ENCODE results near the gene MKX. TPM values are rescaled to one million over a fixed set of nuclear protein-coding genes. Genes with fewer than 3 reads are reported as not detected.

The MKX gene
- total RNA-seq, 5 donors from 2014 or later (not counting 1 experiment from before 2014, with no cell fraction given) = 0.16 TPM; not detected in 4

GRCh38 chr10:27717224-27717623, 28.4 kb downstream of the MKX start:
- Mint-ChIP-seq H3K27me3 (peaks cover 45 to 47% of the 10 kb centered on the region in 2 donors), H3K4me1 (no peaks in the 10 kb centered on the region), H3K9me3 (no peaks in the 10 kb centered on the region), H3K27ac (no peak overlapping the region), H3K4me3 (no peak overlapping the region), H3K36me3 (no peaks in the 10 kb centered on the region)
- no CpG with 5 or more reads among the region's 3 CpGs for WGBS (ENCODE audit: insufficient coverage)
- Histone ChIP-seq H3K27me3 (replicated peaks in 1 of 2; ENCODE audit: control insufficient read depth in 2 of 2, extremely low read depth in 1 of 2, insufficient read depth in 2 of 2, low read length in 1 of 2) (peaks cover 0 to 14% of the 10 kb centered on the region in 2 experiments), H3K4me3 (ENCODE audit: control insufficient read depth in 1 of 2, extremely low read depth in 1 of 2, low read length in 1 of 2) (no peak overlapping the region), H3K36me3 (ENCODE audit: control insufficient read depth in 2 of 2, extremely low read depth in 1 of 2, insufficient read depth in 1 of 2, low read length in 1 of 2) (no peaks in the 10 kb centered on the region), H3K4me1 (ENCODE audit: control insufficient read depth in 1 of 2, extremely low read depth in 1 of 2, insufficient read depth in 2 of 2, low read length in 2 of 2) (no peaks in the 10 kb centered on the region), H3K27ac (ENCODE audit: low read length) (no peak overlapping the region), H3K9me3 (no peaks in the 10 kb centered on the region)
- ChIA-PET CTCF (no interaction called here), POLR2A (no interaction called here)
- DNase-seq = no peak
- no peak for ATAC-seq (replicated peaks in 1 of 4)

- ChIA-PET CTCF (interaction anchor here in 1 of 2 donors (0.5 kb wide), 1 partner anchor 13 kb away, joined by 3 read pairs; no protein-coding TSS in a partner anchor), POLR2A (no interaction called here)
- no CpG with 5 or more reads among the region's 5 CpGs for WGBS (ENCODE audit: insufficient coverage)
- Mint-ChIP-seq H3K9me3 (no peaks in the 10 kb centered on the region), H3K36me3 (no peaks in the 10 kb centered on the region), H3K27ac (no peak overlapping the region), H3K4me1 (no peaks in the 10 kb centered on the region), H3K4me3 (no peak overlapping the region), H3K27me3 (peaks cover 44 to 48% of the 10 kb centered on the region in 2 donors)
- Histone ChIP-seq H3K27me3 (replicated peaks in 1 of 2; ENCODE audit: control insufficient read depth in 2 of 2, extremely low read depth in 1 of 2, insufficient read depth in 2 of 2, low read length in 1 of 2) (peaks cover 0 to 17% of the 10 kb centered on the region in 2 experiments), H3K36me3 (ENCODE audit: control insufficient read depth in 2 of 2, extremely low read depth in 1 of 2, insufficient read depth in 1 of 2, low read length in 1 of 2) (no peaks in the 10 kb centered on the region), H3K9me3 (no peaks in the 10 kb centered on the region), H3K4me3 (ENCODE audit: control insufficient read depth in 1 of 2, extremely low read depth in 1 of 2, low read length in 1 of 2) (no peak overlapping the region), H3K27ac (ENCODE audit: low read length) (no peak overlapping the region), H3K4me1 (ENCODE audit: control insufficient read depth in 1 of 2, extremely low read depth in 1 of 2, insufficient read depth in 2 of 2, low read length in 2 of 2) (no peaks in the 10 kb centered on the region)
- no peak for DNase-seq
- no peak for ATAC-seq (replicated peaks in 1 of 4)
Observed at GRCh38 chr10:27716521-27716920, 29.1 kb downstream of the MKX start.

- ChIA-PET POLR2A (no interaction called here), CTCF (interaction anchor here in 1 of 2 donors (0.5 kb wide), 1 partner anchor 153 kb away, joined by 3 read pairs; no protein-coding TSS in a partner anchor)
- Histone ChIP-seq H3K27ac (ENCODE audit: low read length) (no peak overlapping the region), H3K4me3 (ENCODE audit: control insufficient read depth in 1 of 2, extremely low read depth in 1 of 2, low read length in 1 of 2) (no peak overlapping the region), H3K4me1 (ENCODE audit: control insufficient read depth in 1 of 2, extremely low read depth in 1 of 2, insufficient read depth in 2 of 2, low read length in 2 of 2) (no peaks in the 10 kb centered on the region), H3K27me3 (replicated peaks in 1 of 2; ENCODE audit: control insufficient read depth in 2 of 2, extremely low read depth in 1 of 2, insufficient read depth in 2 of 2, low read length in 1 of 2) (peaks cover 0 to 19% of the 10 kb centered on the region in 2 experiments), H3K9me3 (no peaks in the 10 kb centered on the region), H3K36me3 (ENCODE audit: control insufficient read depth in 2 of 2, extremely low read depth in 1 of 2, insufficient read depth in 1 of 2, low read length in 1 of 2) (no peaks in the 10 kb centered on the region)
- no peak for DNase-seq
- H3K27me3 Mint-ChIP-seq = peaks cover 37 to 41% of the 10 kb centered on the region in 2 donors
- no peak for ATAC-seq (replicated peaks in 1 of 4)
- WGBS (ENCODE audit: insufficient coverage) = 100% methylated on average over 1 of the region's 3 CpGs
- no peaks in the 10 kb centered on the region for H3K4me1 Mint-ChIP-seq
- no peaks in the 10 kb centered on the region for H3K36me3 Mint-ChIP-seq
- no peaks in the 10 kb centered on the region for H3K9me3 Mint-ChIP-seq
- no peak overlapping the region for H3K4me3 Mint-ChIP-seq
- no peak overlapping the region for H3K27ac Mint-ChIP-seq
Observed at GRCh38 chr10:27715505-27715904, 30.1 kb downstream of the MKX start.

- Mint-ChIP-seq H3K4me3 (no peak overlapping the region), H3K4me1 (no peaks in the 10 kb centered on the region), H3K36me3 (no peaks in the 10 kb centered on the region), H3K9me3 (no peaks in the 10 kb centered on the region), H3K27ac (no peak overlapping the region), H3K27me3 (peaks cover 28 to 32% of the 10 kb centered on the region in 2 donors)
- H3K4me1 ChIP-seq (ENCODE audit: control insufficient read depth in 1 of 2, extremely low read depth in 1 of 2, insufficient read depth in 2 of 2, low read length in 2 of 2) = no peaks in the 10 kb centered on the region
- no peak for DNase-seq
- H3K4me3 ChIP-seq (ENCODE audit: control insufficient read depth in 1 of 2, extremely low read depth in 1 of 2, low read length in 1 of 2) = no peak overlapping the region
- H3K27me3 ChIP-seq (replicated peaks in 1 of 2; ENCODE audit: control insufficient read depth in 2 of 2, extremely low read depth in 1 of 2, insufficient read depth in 2 of 2, low read length in 1 of 2) = peaks cover 0 to 16% of the 10 kb centered on the region in 2 experiments
- no peak overlapping the region for H3K27ac ChIP-seq (ENCODE audit: low read length)
- CTCF ChIA-PET = interaction anchor here in 1 of 2 donors (0.6 kb wide), 1 partner anchor 470 kb away, joined by 4 read pairs; no protein-coding TSS in a partner anchor
- ATAC-seq (replicated peaks in 1 of 4) = no peak
- H3K36me3 ChIP-seq (ENCODE audit: control insufficient read depth in 2 of 2, extremely low read depth in 1 of 2, insufficient read depth in 1 of 2, low read length in 1 of 2) = no peaks in the 10 kb centered on the region
- POLR2A ChIA-PET = no interaction called here
- no CpG with 5 or more reads among the region's 4 CpGs for WGBS (ENCODE audit: insufficient coverage)
- H3K9me3 ChIP-seq = no peaks in the 10 kb centered on the region
Observed at GRCh38 chr10:27714349-27714748, 31.3 kb downstream of the MKX start.

- ATAC-seq (replicated peaks in 1 of 4) = no peak
- ChIA-PET POLR2A (no interaction called here), CTCF (interaction anchor here in 1 of 2 donors (0.6 kb wide), 1 partner anchor 470 kb away, joined by 4 read pairs; no protein-coding TSS in a partner anchor)
- Mint-ChIP-seq H3K9me3 (no peaks in the 10 kb centered on the region), H3K4me3 (no peak overlapping the region), H3K27ac (no peak overlapping the region), H3K27me3 (peaks cover 24 to 28% of the 10 kb centered on the region in 2 donors), H3K36me3 (no peaks in the 10 kb centered on the region), H3K4me1 (no peaks in the 10 kb centered on the region)
- Histone ChIP-seq H3K27ac (ENCODE audit: low read length) (no peak overlapping the region), H3K36me3 (ENCODE audit: control insufficient read depth in 2 of 2, extremely low read depth in 1 of 2, insufficient read depth in 1 of 2, low read length in 1 of 2) (no peaks in the 10 kb centered on the region), H3K27me3 (replicated peaks in 1 of 2; ENCODE audit: control insufficient read depth in 2 of 2, extremely low read depth in 1 of 2, insufficient read depth in 2 of 2, low read length in 1 of 2) (peaks cover 0 to 16% of the 10 kb centered on the region in 2 experiments), H3K9me3 (no peaks in the 10 kb centered on the region), H3K4me1 (ENCODE audit: control insufficient read depth in 1 of 2, extremely low read depth in 1 of 2, insufficient read depth in 2 of 2, low read length in 2 of 2) (no peaks in the 10 kb centered on the region), H3K4me3 (ENCODE audit: control insufficient read depth in 1 of 2, extremely low read depth in 1 of 2, low read length in 1 of 2) (no peak overlapping the region)
- no peak for DNase-seq
- WGBS (ENCODE audit: insufficient coverage) = 100% methylated on average over 1 of the region's 3 CpGs
Observed at GRCh38 chr10:27713941-27714340, 31.7 kb downstream of the MKX start.

- Histone ChIP-seq H3K4me3 (ENCODE audit: control insufficient read depth in 1 of 2, extremely low read depth in 1 of 2, low read length in 1 of 2) (no peak overlapping the region), H3K27me3 (replicated peaks in 1 of 2; ENCODE audit: control insufficient read depth in 2 of 2, extremely low read depth in 1 of 2, insufficient read depth in 2 of 2, low read length in 1 of 2) (peaks cover 0 to 12% of the 10 kb centered on the region in 2 experiments), H3K4me1 (ENCODE audit: control insufficient read depth in 1 of 2, extremely low read depth in 1 of 2, insufficient read depth in 2 of 2, low read length in 2 of 2) (no peaks in the 10 kb centered on the region), H3K27ac (ENCODE audit: low read length) (no peak overlapping the region), H3K36me3 (ENCODE audit: control insufficient read depth in 2 of 2, extremely low read depth in 1 of 2, insufficient read depth in 1 of 2, low read length in 1 of 2) (no peaks in the 10 kb centered on the region), H3K9me3 (no peaks in the 10 kb centered on the region)
- no peaks in the 10 kb centered on the region for H3K4me1 Mint-ChIP-seq
- no peaks in the 10 kb centered on the region for H3K9me3 Mint-ChIP-seq
- DNase-seq (no peak), ATAC-seq (replicated peaks in 1 of 4) (no peak)
- no peak overlapping the region for H3K27ac Mint-ChIP-seq
- CTCF ChIA-PET = interaction anchor here in 1 of 2 donors (0.6 kb wide), 1 partner anchor 13 kb away, joined by 3 read pairs; no protein-coding TSS in a partner anchor
- H3K36me3 Mint-ChIP-seq = no peaks in the 10 kb centered on the region
- POLR2A ChIA-PET = no interaction called here
- no peak overlapping the region for H3K4me3 Mint-ChIP-seq
- H3K27me3 Mint-ChIP-seq = peaks cover 5 to 10% of the 10 kb centered on the region in 2 donors
Observed at GRCh38 chr10:27710014-27710413, 35.6 kb downstream of the MKX start.

Measured in T-cell (primary cell).